Breast epithelium (tissue), 4 donors: ENCODE measurements around the gene MEIOSIN. TPM values are rescaled to one million over a fixed set of nuclear protein-coding genes. Genes with fewer than 3 reads are reported as not detected.

Source experiments
- DNase-seq, 2 donors: peaks; one replicate each; pipeline ENCODE4 v3.0.0-alpha.2; 2019; ENCODE audit warnings: low spot score in 2 of 2
- H3K27ac ChIP-seq, 2 donors: fragments of 200-600 bp; sonication (generic) in 1 of 2; one replicate each; pipeline ENCODE4 v1.5.1; 2016 to 2019; ENCODE audit warnings: mild to moderate bottlenecking in 1 of 2
- H3K27me3 ChIP-seq, 2 donors: fragments of 200-600 bp; sonication (generic) in 1 of 2; one replicate each; pipeline versions ENCODE4 v1.5.1 to v1.6.0; 2017 to 2019; ENCODE audit warnings: control low read depth in 1 of 2, mild to moderate bottlenecking in 1 of 2
- H3K36me3 ChIP-seq: fragments of 200-600 bp; one replicate; pipeline ENCODE4 v1.5.1; 2019
- H3K4me1 ChIP-seq, 2 donors: fragments of 200-600 bp; sonication (generic); one replicate each; pipeline ENCODE4 v1.5.1; 2016 to 2019; ENCODE audit warnings: control low read depth in 1 of 2
- H3K4me3 ChIP-seq, 3 donors: fragments of 200-600 bp; sonication (generic); 1 replicate in 2 of 3; 2 replicates in 1 of 3; pipeline ENCODE4 v1.5.1; 2016 to 2019; ENCODE audit warnings: mild to moderate bottlenecking in 3 of 3, moderate library complexity in 2 of 3
- H3K9me3 ChIP-seq, 2 donors: fragments of 200-600 bp; sonication (generic) in 1 of 2; one replicate each; pipeline ENCODE4 v1.5.1; 2016 to 2019; ENCODE audit warnings: control low read depth in 1 of 2
- CTCF ChIP-seq, 3 donors: fragments of 450-650 bp; IDR thresholded peaks; one replicate each; pipeline ENCODE4 v1.5.1; 2016 to 2017; ENCODE audit warnings: antibody characterized with exemption in 3 of 3, mild to moderate bottlenecking in 3 of 3, moderate library complexity in 3 of 3
- POLR2A ChIP-seq: fragments of 450-650 bp; IDR thresholded peaks from one replicate; pipeline ENCODE4 v1.6.1; 2016; ENCODE audit warnings: antibody characterized with exemption, mild to moderate bottlenecking, moderate library complexity
- POLR2AphosphoS5 ChIP-seq, 3 donors: sonication (generic); formaldehyde crosslinking; IDR thresholded peaks; one replicate each; pipeline ENCODE4 v1.6.1; 2017; ENCODE audit warnings: antibody characterized with exemption in 3 of 3
- intact Hi-C: fragments of 100-400 bp; cut with DNase I; formaldehyde crosslinking; loops from one replicate; pipeline ENCODE4 v1.15.1; 2023; ENCODE audit warnings: low total_unique reads
- total RNA-seq, 3 donors: library from RNA; depleted of rRNA; stranded (reverse); fragments of >200 nt; gene quantifications; one replicate each; pipeline ENCODE4 v1.1.0, GENCODE V29; 2016

The MEIOSIN gene
- total RNA-seq, 3 donors from 2014 or later, result not detected

GRCh38 chr19:45764475-45764874 lies 31.2 kb downstream of the MEIOSIN start:
- H3K27me3 ChIP-seq, result no peaks in the 10 kb centered on the region
- no peaks in the 10 kb centered on the region for H3K9me3 ChIP-seq
- H3K27ac ChIP-seq, result peak overlapping the region; percentile 90 to 98
- no peak for TF ChIP-seq CTCF (IDR thresholded peaks at IDR 0.05)
- TF ChIP-seq POLR2A, result no peak
- no peak for TF ChIP-seq POLR2AphosphoS5 (IDR thresholded peaks at IDR 0.05)
- no peaks in the 10 kb centered on the region for H3K36me3 ChIP-seq
- H3K4me1 ChIP-seq, result peaks cover 6 to 14% of the 10 kb centered on the region in 2 donors
- DNase-seq, result no peak
- intact Hi-C loops, result no loop called here
- no peak overlapping the region for H3K4me3 ChIP-seq

- no peaks in the 10 kb centered on the region for H3K27me3 ChIP-seq
- H3K9me3 ChIP-seq, result no peaks in the 10 kb centered on the region
- H3K4me3 ChIP-seq, result no peak overlapping the region
- peaks cover 6 to 14% of the 10 kb centered on the region in 2 donors for H3K4me1 ChIP-seq
- DNase-seq, result no peak
- no peak for TF ChIP-seq CTCF (IDR thresholded peaks at IDR 0.05)
- no peak for TF ChIP-seq POLR2AphosphoS5 (IDR thresholded peaks at IDR 0.05)
- intact Hi-C loops, result no loop called here
- peak overlapping the region; percentile 90 to 98 for H3K27ac ChIP-seq
- H3K36me3 ChIP-seq, result no peaks in the 10 kb centered on the region
Observed at GRCh38 chr19:45764945-45765701, 31.9 kb downstream of the MEIOSIN start.

GRCh38 chr19:45765702-45766295 lies 32.6 kb downstream of the MEIOSIN start:
- H3K4me1 ChIP-seq, result peaks cover 6 to 14% of the 10 kb centered on the region in 2 donors
- no peaks in the 10 kb centered on the region for H3K36me3 ChIP-seq
- TF ChIP-seq POLR2AphosphoS5 (IDR thresholded peaks at IDR 0.05) (no peak), POLR2A (no peak), CTCF (IDR thresholded peaks at IDR 0.05) (no peak)
- DNase-seq, result no peak
- H3K27ac ChIP-seq, result peak overlapping the region; percentile 90 to 98
- H3K27me3 ChIP-seq, result no peaks in the 10 kb centered on the region
- intact Hi-C loops, result no loop called here
- no peaks in the 10 kb centered on the region for H3K9me3 ChIP-seq
- H3K4me3 ChIP-seq, result peak overlapping the region in 2 of 3 donors; percentile 83 to 94

- H3K36me3 ChIP-seq, result no peaks in the 10 kb centered on the region
- intact Hi-C loops, result no loop called here
- H3K27ac ChIP-seq, result peak overlapping the region; percentile 90 to 98
- TF ChIP-seq CTCF (IDR thresholded peaks at IDR 0.05) (no peak), POLR2A (no peak), POLR2AphosphoS5 (IDR thresholded peaks at IDR 0.05) (no peak)
- no peaks in the 10 kb centered on the region for H3K27me3 ChIP-seq
- no peak for DNase-seq
- peaks cover 6 to 14% of the 10 kb centered on the region in 2 donors for H3K4me1 ChIP-seq
- peak overlapping the region; percentile 78 to 94 (median 83) for H3K4me3 ChIP-seq
- H3K9me3 ChIP-seq, result no peaks in the 10 kb centered on the region
Observed at GRCh38 chr19:45766296-45766868, 33.1 kb downstream of the MEIOSIN start.

DNA sequence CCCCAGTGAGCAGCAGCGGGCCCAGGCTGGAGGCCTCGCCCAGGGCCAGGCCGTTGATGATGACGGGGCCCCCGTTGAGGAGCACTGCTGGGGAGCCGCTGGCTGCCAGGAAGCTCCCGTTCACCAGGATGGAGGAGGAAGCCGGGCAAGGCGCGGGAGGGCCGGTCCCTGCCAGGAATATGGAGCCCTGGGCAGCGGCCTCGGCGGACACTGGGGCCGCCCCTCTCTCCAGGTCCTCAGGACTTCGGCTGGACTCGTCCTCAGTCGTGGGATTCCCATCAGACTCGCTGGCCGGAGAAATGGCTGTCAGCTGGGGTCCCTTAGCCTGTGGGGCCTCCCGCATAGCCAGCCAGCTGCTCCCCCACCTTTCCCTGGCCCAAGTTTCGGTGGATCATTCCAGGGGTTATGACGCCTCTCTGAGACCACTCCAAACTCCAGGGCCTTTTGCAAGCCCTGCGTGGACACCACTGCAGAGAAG lies 33.7 kb downstream of the MEIOSIN start:
- intact Hi-C loops, result no loop called here
- Histone ChIP-seq H3K9me3 (no peaks in the 10 kb centered on the region), H3K36me3 (no peaks in the 10 kb centered on the region), H3K4me1 (peaks cover 6 to 14% of the 10 kb centered on the region in 2 donors), H3K4me3 (peak overlapping the region; percentile 78 to 94 (median 83)), H3K27me3 (no peaks in the 10 kb centered on the region), H3K27ac (peak overlapping the region; percentile 90 to 98)
- no peak for DNase-seq
- TF ChIP-seq CTCF (IDR thresholded peaks at IDR 0.05), result no peak
- TF ChIP-seq POLR2AphosphoS5 (IDR thresholded peaks at IDR 0.05), result peak in 1 of 3 donors; percentile 1
- no peak for TF ChIP-seq POLR2A
